H1 (cell line): Measurements from ENCODE around the gene VOPP1. TPM values are rescaled to one million over a fixed set of nuclear protein-coding genes. Genes with fewer than 3 reads are reported as not detected.

Experiments used
- CHD7 ChIP-seq: fragments of 300-600 bp; sonication (generic); IDR thresholded peaks from 2 replicates; pipeline ENCODE4 v1.7.1; 2012; ENCODE audit warnings: low read length, moderate library complexity, mild to moderate bottlenecking, inconsistent platforms; ENCODE audit not compliant: insufficient replicate concordance
- CREB1 ChIP-seq: IDR thresholded peaks from 2 replicates; pipeline ENCODE4 v1.6.1; 2012; ENCODE audit warnings: inconsistent platforms
- JUN ChIP-seq: IDR thresholded peaks from 2 replicates; pipeline ENCODE4 v1.6.1; 2011; ENCODE audit warnings: low read depth, mild to moderate bottlenecking, improper control_type of control experiment, low read length
- polyA plus RNA-seq, 7 experiments: library from polyadenylated mRNA; depleted of rRNA in 3 of 7; stranded (reverse) in 5 of 7; unstranded in 2 of 7; fragments of >200 nt in 5 of 7; fragments of 200-250 nt in 2 of 7; gene quantifications; 1 replicate in 5 of 7; 2 replicates in 1 of 7; 4 replicates in 1 of 7; pipeline versions ENCODE4 v1.2.1 to v1.2.3, GENCODE V29; 2011 to 2013; ENCODE audit warnings: missing spikeins in 2 of 7, mixed read lengths in 2 of 7
- total RNA-seq: library from RNA; stranded (reverse); fragmentation: NEBNext Ultra II Directional; extraction: Animal tissue kit (Norgen Biotek cat#: 25700); gene quantifications from 2 replicates; pipeline ENCODE4 v1.2.1, GENCODE V29; 2021

VOPP1 gene
- total and polyA plus RNA-seq, 2 of the 8 experiments (the other 6 are each of a cell fraction or from before 2014, with no cell fraction given) = 44.7 to 83.0 TPM

GRCh38 chr7:55517191-55517633 lies 55.1 kb downstream of the VOPP1 start (continued):
- TF ChIP-seq CHD7 = no peak
- TF ChIP-seq JUN = no peak
- TF ChIP-seq CREB1 = no peak
